DOHH2 (cell line): Measurements from ENCODE around the gene TSPAN32.

Source experiments
- H3F3A ChIP-seq: fragments of 200-600 bp; sonication (generic), shearing (Covaris generic); 2 replicates; pipeline ENCODE4 v1.6.0; 2016; ENCODE audit warnings: antibody characterized with exemption, mild to moderate bottlenecking; ENCODE audit not compliant: control insufficient read depth, insufficient read depth
- H3K27ac ChIP-seq: fragments of 200-600 bp; sonication (generic); 2 replicates; pipeline ENCODE4 v1.5.1; 2014; ENCODE audit warnings: low read depth, mild to moderate bottlenecking, low read length, moderate library complexity
- H3K27me3 ChIP-seq: fragments of 200-600 bp; sonication (generic); 2 replicates; pipeline ENCODE4 v1.6.1; 2014; ENCODE audit warnings: mild to moderate bottlenecking, low read length, mixed read lengths; ENCODE audit not compliant: control insufficient read depth
- H3K36me3 ChIP-seq: fragments of 200-600 bp; sonication (generic); 2 replicates; pipeline ENCODE4 v1.6.1; 2014; ENCODE audit warnings: mild to moderate bottlenecking, low read length, moderate library complexity, mixed read lengths; ENCODE audit not compliant: control insufficient read depth
- H3K4me1 ChIP-seq: fragments of 200-600 bp; sonication (generic); 2 replicates; pipeline ENCODE4 v1.6.1; 2014; ENCODE audit warnings: mild to moderate bottlenecking, low read length, mixed read lengths; ENCODE audit not compliant: control insufficient read depth
- H3K4me2 ChIP-seq: fragments of 200-600 bp; sonication (generic); 2 replicates; pipeline ENCODE4 v1.6.0; 2014; ENCODE audit warnings: mild to moderate bottlenecking, low read length, moderate library complexity
- H3K4me3 ChIP-seq: fragments of 200-600 bp; sonication (generic); 2 replicates; pipeline ENCODE4 v1.5.1; 2014; ENCODE audit warnings: mild to moderate bottlenecking, low read length, mixed read lengths
- H3K79me2 ChIP-seq: fragments of 200-600 bp; sonication (generic); 2 replicates; pipeline ENCODE4 v1.6.1; 2014; ENCODE audit warnings: mild to moderate bottlenecking, low read length, mixed read lengths; ENCODE audit not compliant: control insufficient read depth
- H3K9me2 ChIP-seq: fragments of 200-600 bp; sonication (generic); replicated peaks from 2 replicates; pipeline ENCODE4 v1.6.1; 2014; ENCODE audit warnings: mild to moderate bottlenecking, low read length, mixed read lengths; ENCODE audit not compliant: control insufficient read depth
- H3K9me3 ChIP-seq: fragments of 200-600 bp; sonication (generic); 2 replicates; pipeline ENCODE4 v1.6.1; 2014; ENCODE audit warnings: antibody characterized with exemption, low read length, mixed read lengths; ENCODE audit not compliant: control insufficient read depth, insufficient read depth
- H4K20me1 ChIP-seq: fragments of 200-600 bp; sonication (generic); 2 replicates; pipeline ENCODE4 v1.6.0; 2014; ENCODE audit warnings: low read depth, mild to moderate bottlenecking, antibody characterized with exemption, low read length, moderate library complexity; ENCODE audit not compliant: control insufficient read depth, insufficient read depth
- CTCF ChIP-seq: fragments of 200-600 bp; sonication (generic); IDR thresholded peaks from one replicate; pipeline ENCODE4 v1.5.1; 2014; ENCODE audit warnings: antibody characterized with exemption, mild to moderate bottlenecking, low read depth, low read length; ENCODE audit not compliant: poor library complexity, severe bottlenecking
- EZH2phosphoT487 ChIP-seq: fragments of 200-600 bp; sonication (generic); IDR thresholded peaks from 2 replicates; pipeline ENCODE4 v1.6.1; 2017; ENCODE audit warnings: borderline replicate concordance, mild to moderate bottlenecking, antibody characterized with exemption, low read length, moderate library complexity, mixed read lengths

TSPAN32 gene

GRCh38 chr11:2303627-2304505 is 2.1 kb downstream of the TSPAN32 start:
- Histone ChIP-seq H3K27ac (no peak overlapping the region), H3K79me2 (no peaks in the 10 kb centered on the region), H3K4me3 (no peak overlapping the region)

GRCh38 chr11:2304506-2305139 is 2.8 kb downstream of the TSPAN32 start:
- Histone ChIP-seq H3K4me2 (no peak overlapping the region), H3K27me3 (no peaks in the 10 kb centered on the region), H3K79me2 (no peaks in the 10 kb centered on the region), H4K20me1 (no peaks in the 10 kb centered on the region), H3K9me3 (no peaks in the 10 kb centered on the region), H3K9me2 (no peaks in the 10 kb centered on the region), H3K4me1 (peaks cover 53% of the 10 kb centered on the region), H3K27ac (no peak overlapping the region), H3K36me3 (no peaks in the 10 kb centered on the region), H3F3A (peaks cover 6% of the 10 kb centered on the region), H3K4me3 (no peak overlapping the region)
- TF ChIP-seq EZH2phosphoT487, result no peak
- TF ChIP-seq CTCF, result no peak

More at GRCh38 chr11:2303627-2304505, 2.1 kb downstream of the TSPAN32 start:
- Histone ChIP-seq H3K4me1 (peaks cover 53% of the 10 kb centered on the region), H3K4me2 (no peak overlapping the region), H3K27me3 (no peaks in the 10 kb centered on the region), H3F3A (peaks cover 6% of the 10 kb centered on the region), H3K36me3 (no peaks in the 10 kb centered on the region), H3K9me3 (no peaks in the 10 kb centered on the region), H4K20me1 (no peaks in the 10 kb centered on the region), H3K9me2 (no peaks in the 10 kb centered on the region)
- no peak for TF ChIP-seq CTCF

GRCh38 chr11:2305140-2305778 is 3.4 kb downstream of the TSPAN32 start:
- peaks cover 6% of the 10 kb centered on the region for H3F3A ChIP-seq
- H3K9me3 ChIP-seq, result no peaks in the 10 kb centered on the region
- TF ChIP-seq CTCF (peak; percentile 90), EZH2phosphoT487 (no peak)
- no peak overlapping the region for H3K4me3 ChIP-seq
- no peaks in the 10 kb centered on the region for H4K20me1 ChIP-seq
- H3K4me1 ChIP-seq, result peaks cover 53% of the 10 kb centered on the region
- no peaks in the 10 kb centered on the region for H3K79me2 ChIP-seq
- no peaks in the 10 kb centered on the region for H3K36me3 ChIP-seq
- H3K9me2 ChIP-seq, result no peaks in the 10 kb centered on the region
- peak overlapping the region; percentile 65 for H3K4me2 ChIP-seq
- peak overlapping the region; percentile 86 for H3K27ac ChIP-seq
- H3K27me3 ChIP-seq, result no peaks in the 10 kb centered on the region
